Fibroblast of mammary gland (primary cell): Measurements from ENCODE around the gene MTRF1.

Experiments used
- DNase-seq: peaks from one replicate; pipeline ENCODE4 v3.0.0-alpha.2; 2010; ENCODE audit warnings: low read depth
- H3K4me3 ChIP-seq: 2 replicates; pipeline ENCODE4 v1.5.1; 2011; ENCODE audit warnings: low read depth, mild to moderate bottlenecking, low read length, moderate library complexity; ENCODE audit not compliant: control insufficient read depth
- CTCF ChIP-seq: conservative IDR thresholded peaks from 2 replicates; pipeline ENCODE4 v1.5.1; 2011; ENCODE audit warnings: low read depth, low read length, inconsistent platforms; ENCODE audit not compliant: control insufficient read depth, insufficient read depth

Gene MTRF1

DNA sequence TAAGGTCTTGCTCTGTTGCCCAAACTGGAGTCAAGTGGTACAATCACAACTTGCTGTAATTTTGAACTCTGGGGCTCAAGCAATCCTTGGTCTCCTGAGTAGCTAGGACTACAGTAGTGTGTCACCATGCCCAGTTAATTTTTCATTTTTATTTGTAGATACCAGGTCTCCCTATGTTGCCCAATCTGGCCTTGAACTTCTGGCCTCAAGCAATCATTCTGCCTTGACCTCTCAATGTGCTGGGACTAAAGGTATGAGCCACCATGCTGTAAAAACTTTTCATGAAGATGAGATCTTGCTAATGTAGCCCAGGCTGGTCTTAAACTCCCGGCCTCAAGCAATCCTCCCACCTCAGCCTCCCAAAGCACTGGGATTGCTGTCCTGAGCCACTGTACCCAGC is 32.6 kb upstream of the MTRF1 start:
- no peak for TF ChIP-seq CTCF
- no peak overlapping the region for H3K4me3 ChIP-seq
- DNase-seq: no peak

DNA sequence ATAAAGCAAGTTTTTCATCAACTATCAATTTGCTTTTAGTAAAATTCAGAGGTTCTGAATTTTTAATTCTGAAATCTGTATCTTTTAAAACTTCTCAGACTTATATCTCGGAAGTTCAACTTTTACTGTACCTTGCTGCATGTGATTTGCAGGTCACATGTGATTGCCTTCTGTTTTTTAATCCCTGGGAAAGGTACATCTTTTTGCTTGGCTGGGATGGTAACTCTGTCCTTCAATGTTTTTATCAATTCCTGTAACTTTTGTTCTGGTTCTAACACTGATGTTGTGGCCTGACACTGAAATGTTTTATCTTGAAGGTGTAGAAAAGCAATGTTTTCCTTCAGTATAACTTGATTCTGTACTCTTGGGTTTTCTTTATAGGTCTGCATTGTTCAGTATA is 31.5 kb upstream of the MTRF1 start:
- DNase-seq: no peak
- TF ChIP-seq CTCF: no peak
- no peak overlapping the region for H3K4me3 ChIP-seq

DNA sequence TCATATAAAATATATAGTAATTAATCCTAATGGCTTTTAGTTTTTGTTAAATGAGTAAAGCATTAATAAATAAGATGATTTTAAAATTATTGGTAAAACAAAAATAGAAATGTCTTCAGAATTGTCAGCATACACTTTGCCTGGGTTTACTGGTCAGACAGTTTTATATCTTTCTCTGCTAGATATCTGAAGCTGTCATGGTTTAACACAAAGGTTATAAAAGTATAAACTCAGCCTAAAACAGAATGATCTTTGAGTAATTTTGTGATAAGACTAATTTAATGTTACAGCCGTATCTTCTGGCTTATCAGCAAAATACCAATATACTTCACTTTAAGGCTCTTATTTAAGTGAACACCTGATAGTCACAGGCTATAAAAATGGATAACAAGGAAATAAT is 29.9 kb upstream of the MTRF1 start:
- no peak overlapping the region for H3K4me3 ChIP-seq
- TF ChIP-seq CTCF: no peak
- no peak for DNase-seq

DNA sequence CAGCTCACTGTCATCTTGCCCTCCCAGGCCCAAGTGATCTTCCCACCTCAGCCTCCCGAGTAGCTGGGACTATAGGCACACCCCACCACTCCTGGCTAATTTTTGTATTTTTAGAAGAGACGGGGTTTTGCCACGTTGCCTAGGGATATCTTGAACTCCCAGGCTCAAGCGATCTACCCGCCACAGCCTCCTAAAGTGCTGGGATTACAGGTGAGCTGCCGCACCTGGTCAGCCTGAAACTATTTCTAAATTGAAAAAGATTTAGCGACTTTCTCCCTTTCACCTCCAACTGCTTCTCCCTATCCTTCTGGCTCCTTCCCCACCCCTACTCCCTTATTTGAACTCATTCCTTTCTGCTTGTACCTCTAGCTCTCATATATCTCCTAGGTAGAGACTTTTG is 27.9 kb upstream of the MTRF1 start:
- H3K4me3 ChIP-seq: no peak overlapping the region
- TF ChIP-seq CTCF: no peak
- no peak for DNase-seq

- DNase-seq: no peak
- H3K4me3 ChIP-seq: no peak overlapping the region
- no peak for TF ChIP-seq CTCF
Measured at GRCh38 chr13:41289463-41289881, 26.1 kb upstream of the MTRF1 start.

DNA sequence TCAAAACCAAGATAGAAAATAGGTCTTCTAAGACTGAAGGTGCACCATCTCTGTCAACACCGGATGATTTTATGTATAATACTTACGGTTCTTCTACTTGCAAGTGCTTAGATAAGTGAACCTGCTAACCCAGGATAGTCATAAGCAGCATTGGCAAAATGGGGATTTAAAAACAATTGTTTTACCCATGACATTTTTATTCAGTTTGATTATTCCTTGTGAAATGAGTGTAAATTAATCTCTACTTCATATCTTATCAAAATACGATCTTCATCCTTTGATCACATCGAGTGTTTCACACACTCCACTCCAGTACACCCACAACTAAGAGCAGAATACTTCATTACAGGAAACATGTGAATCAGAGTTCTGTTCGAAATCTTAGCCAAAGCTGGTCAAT is 23.0 kb upstream of the MTRF1 start:
- no peak overlapping the region for H3K4me3 ChIP-seq
- no peak for DNase-seq

More for the DNA sequence above, 23.0 kb upstream of the MTRF1 start:
- no peak for TF ChIP-seq CTCF
